PC-3 (cell line): ENCODE results near the gene NBDY. TPM values are rescaled to one million over a fixed set of nuclear protein-coding genes. Genes with fewer than 3 reads are reported as not detected.

Source experiments
- ATAC-seq: fragments of 200-7000 bp; cut with Tn5 transposase; 2 replicates; pipeline ENCODE4 v1.9.1; 2020; ENCODE audit warnings: mild to moderate bottlenecking, moderate library complexity
- BruUV-seq: library from RNA; stranded (reverse); fragments of 400-500 nt; replicated peaks from 2 replicates; lab custom pipeline; 2021; lab: Mats Ljungman, UMichigan
- CTCF ChIA-PET: fragments of 300-600 bp; sonication (Branson Sonifier 250); formaldehyde crosslinking; loops from one replicate; lab custom pipeline; 2022; ENCODE audit warnings: antibody characterized with exemption; lab: Charles Lee
- POLR2A ChIA-PET: fragments of 300-600 bp; sonication (Branson Sonifier 250); formaldehyde crosslinking; loops from one replicate; lab custom pipeline; 2022; ENCODE audit warnings: antibody characterized with exemption; ENCODE audit not compliant: unreplicated experiment; lab: Charles Lee
- DNase-seq: peaks from one replicate; pipeline ENCODE4 v3.0.0-alpha.2; 2015
- H2AFZ ChIP-seq: fragments of 300-600 bp; sonication (generic); 2 replicates; pipeline ENCODE4 v1.6.0; 2016; ENCODE audit warnings: antibody characterized with exemption, low read length
- H3F3A ChIP-seq: fragments of 300-600 bp; sonication (generic); one replicate; pipeline ENCODE4 v1.6.0; 2017; ENCODE audit warnings: antibody characterized with exemption, low read length, control low read depth, mild to moderate bottlenecking; ENCODE audit not compliant: unreplicated experiment
- H3K27ac ChIP-seq: fragments of 300-600 bp; sonication (generic); 2 replicates; pipeline ENCODE4 v1.5.1; 2016; ENCODE audit warnings: mild to moderate bottlenecking, low read length
- H3K27me3 ChIP-seq: fragments of 300-600 bp; sonication (generic); 2 replicates; pipeline ENCODE4 v1.6.1; 2016; ENCODE audit warnings: low read length, mixed read lengths
- H3K36me3 ChIP-seq: fragments of 300-600 bp; sonication (generic); 2 replicates; pipeline ENCODE4 v1.6.1; 2016; ENCODE audit warnings: low read depth, mixed run types, low read length, mixed read lengths
- H3K4me1 ChIP-seq: fragments of 300-600 bp; sonication (generic); 2 replicates; pipeline ENCODE4 v1.5.1; 2016; ENCODE audit warnings: low read length; ENCODE audit not compliant: insufficient read depth
- H3K4me2 ChIP-seq: fragments of 300-600 bp; sonication (generic); 2 replicates; pipeline ENCODE4 v1.6.0; 2016; ENCODE audit warnings: low read length
- H3K4me3 ChIP-seq: fragments of 300-600 bp; sonication (generic); 2 replicates; pipeline ENCODE4 v1.5.1; 2016; ENCODE audit warnings: mild to moderate bottlenecking, low read length, mixed read lengths
- H3K79me2 ChIP-seq: fragments of 300-600 bp; sonication (generic); 2 replicates; pipeline ENCODE4 v1.6.1; 2017; ENCODE audit warnings: low read length, mixed read lengths
- H3K9ac ChIP-seq: fragments of 300-600 bp; sonication (generic); 2 replicates; pipeline ENCODE4 v1.6.0; 2016; ENCODE audit warnings: mild to moderate bottlenecking, low read length
- H3K9me2 ChIP-seq: fragments of 300-600 bp; sonication (generic); replicated peaks from 2 replicates; pipeline ENCODE4 v1.6.1; 2016; ENCODE audit warnings: mixed run types, low read length, mixed read lengths
- H3K9me3 ChIP-seq: fragments of 300-600 bp; sonication (generic); 2 replicates; pipeline ENCODE4 v1.6.1; 2016; ENCODE audit warnings: low read length, mixed read lengths
- H4K20me1 ChIP-seq: fragments of 300-600 bp; sonication (generic); 2 replicates; pipeline ENCODE4 v1.6.1; 2016; ENCODE audit warnings: low read length, mixed read lengths
- CTCF ChIP-seq: fragments of 300-600 bp; sonication (generic); conservative IDR thresholded peaks from 2 replicates; pipeline ENCODE4 v1.5.1; 2017; ENCODE audit warnings: antibody characterized with exemption, low read depth, mild to moderate bottlenecking, low read length
- EZH2 ChIP-seq: fragments of 300-600 bp; sonication (generic); IDR thresholded peaks from one replicate; pipeline ENCODE4 v1.6.1; 2017; ENCODE audit warnings: antibody characterized with exemption, mild to moderate bottlenecking, low read length; ENCODE audit not compliant: unreplicated experiment
- EZH2phosphoT487 ChIP-seq: fragments of 300-600 bp; sonication (generic); IDR thresholded peaks from 2 replicates; pipeline ENCODE4 v1.6.1; 2018; ENCODE audit warnings: mild to moderate bottlenecking, antibody characterized with exemption, low read length, borderline replicate concordance
- intact Hi-C: fragments of 100-400 bp; cut with micrococcal nuclease; formaldehyde crosslinking; loops from 2 replicates; pipeline ENCODE4 v1.9.0; 2023
- total RNA-seq: library from RNA; depleted of rRNA; stranded (reverse); fragments of >200 nt; gene quantifications from 2 replicates; pipeline ENCODE4 v1.2.3, GENCODE V29; 2014

Gene NBDY
- total RNA-seq, 1 experiment from 2014 or later: 13.6 TPM

GRCh38 chrX:56764153-56764974 lies 35.3 kb downstream of the NBDY start:
- Histone ChIP-seq H3K9me3 (no peaks in the 10 kb centered on the region), H3K4me3 (no peak overlapping the region), H3K9ac (no peak overlapping the region), H3K4me1 (0 out of 2 replicates have a peak, but pooled peaks cover 4% of the 10 kb centered on the region), H3K79me2 (no peaks in the 10 kb centered on the region), H3K27ac (no peak overlapping the region), H3K36me3 (no peaks in the 10 kb centered on the region), H2AFZ (no peak overlapping the region), H4K20me1 (no peaks in the 10 kb centered on the region), H3F3A (no peaks in the 10 kb centered on the region), H3K27me3 (no peaks in the 10 kb centered on the region), H3K4me2 (no peak overlapping the region), H3K9me2 (no peaks in the 10 kb centered on the region)
- peak; percentile 57 for TF ChIP-seq CTCF
- TF ChIP-seq EZH2phosphoT487: no peak
- POLR2A ChIA-PET: no interaction called here
- DNase-seq (peak; percentile 69), ATAC-seq (peak; percentile 75)
- CTCF ChIA-PET: no interaction called here
- intact Hi-C loops: no loop called here
- BruUV-seq: no TSS peak

DNA sequence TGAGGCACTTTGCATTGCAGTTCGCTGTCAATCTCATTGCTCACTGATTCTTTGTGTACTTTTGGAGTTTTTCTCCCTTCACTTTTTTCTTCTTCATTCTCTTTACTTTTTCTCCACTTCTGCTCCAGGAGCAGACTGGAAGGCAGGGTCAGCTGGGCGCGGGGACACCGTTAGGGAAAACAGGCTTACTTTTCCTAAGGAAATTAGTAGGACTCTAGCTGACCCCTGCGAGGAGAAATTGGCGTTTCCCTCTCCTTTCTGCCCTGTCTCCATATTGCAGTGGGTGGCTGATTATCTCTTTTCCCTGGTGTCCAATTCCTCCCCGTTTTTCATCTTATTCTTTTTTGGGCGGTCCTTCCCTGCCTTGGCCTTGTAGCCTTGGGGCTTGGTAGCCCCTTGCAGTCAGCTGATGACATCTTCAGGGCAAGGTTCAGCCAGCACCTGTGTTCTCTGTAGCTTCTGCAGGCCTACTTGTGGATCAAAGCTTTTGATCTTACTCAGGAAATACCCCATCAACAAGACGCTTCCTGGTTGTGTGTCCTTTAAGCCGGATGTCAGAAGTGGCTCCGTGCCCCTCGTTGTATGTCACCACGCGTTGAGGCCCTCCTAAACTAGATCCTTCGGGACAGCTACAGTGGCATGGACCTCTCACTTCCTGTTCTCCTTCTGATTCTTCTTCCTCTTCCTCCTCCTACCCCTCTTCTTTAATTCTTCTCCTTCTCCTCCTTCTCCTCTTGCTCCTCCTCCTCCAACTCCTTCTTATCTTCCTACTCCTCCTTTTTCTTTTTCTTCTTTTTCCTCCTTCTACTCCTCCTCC lies 36.1 kb downstream of the NBDY start:
- no peak overlapping the region for H3K4me3 ChIP-seq
- DNase-seq: no peak
- ChIA-PET CTCF (interaction anchor here (1.1 kb wide), 1 partner anchor 213 kb away, joined by 3 read pairs; no protein-coding TSS in a partner anchor), POLR2A (interaction anchor here (0.7 kb wide), 1 partner anchor 221 kb away, joined by 7 read pairs; no protein-coding TSS in a partner anchor)
- intact Hi-C loops: no loop called here
- no peaks in the 10 kb centered on the region for H3K79me2 ChIP-seq
- no peaks in the 10 kb centered on the region for H3F3A ChIP-seq
- H3K4me2 ChIP-seq: no peak overlapping the region
- no peaks in the 10 kb centered on the region for H3K27me3 ChIP-seq
- no peak for ATAC-seq
- H3K9ac ChIP-seq: no peak overlapping the region
- no peaks in the 10 kb centered on the region for H3K9me3 ChIP-seq
- BruUV-seq: no TSS peak
- no peak overlapping the region for H3K27ac ChIP-seq
- no peaks in the 10 kb centered on the region for H3K9me2 ChIP-seq
- no peaks in the 10 kb centered on the region for H4K20me1 ChIP-seq
- no peaks in the 10 kb centered on the region for H3K36me3 ChIP-seq
- no peak overlapping the region for H2AFZ ChIP-seq
- TF ChIP-seq EZH2: no peak
- TF ChIP-seq CTCF: no peak
- TF ChIP-seq EZH2phosphoT487: no peak
- 0 out of 2 replicates have a peak, but pooled peaks cover 4% of the 10 kb centered on the region for H3K4me1 ChIP-seq
